HCT116 (cell line): ENCODE data around the gene ARL14EPL. TPM values are rescaled to one million over a fixed set of nuclear protein-coding genes. Genes with fewer than 3 reads are reported as not detected.

Experiments used
- ATAC-seq: fragments of 200-7000 bp; cut with Tn5 transposase; 2 replicates; pipeline ENCODE4 v1.9.1; 2020; ENCODE audit warnings: mild to moderate bottlenecking, moderate library complexity
- BruUV-seq: library from RNA; stranded (reverse); fragments of 400-500 nt; replicated peaks from 2 replicates; lab custom pipeline; 2021; lab: Mats Ljungman, UMichigan
- CTCF ChIA-PET: fragments of 300-600 bp; sonication (Branson Sonifier 250); formaldehyde crosslinking; loops from one replicate; lab custom pipeline; 2021; ENCODE audit warnings: antibody characterized with exemption; lab: Charles Lee
- POLR2A ChIA-PET: fragments of 300-600, 350-600 bp; sonication (Branson Sonifier 250); formaldehyde crosslinking; loops from one replicate; lab custom pipeline; 2021; ENCODE audit warnings: antibody characterized with exemption; lab: Charles Lee
- RAD21 ChIA-PET, 2 experiments: fragments of 300-600 bp; sonication (Branson Sonifier 250); formaldehyde crosslinking; loops; one replicate each; lab custom pipeline; 2023; ENCODE audit warnings: low total read pairs in 2 of 2; ENCODE audit not compliant: uncharacterized antibody in 2 of 2, unreplicated experiment in 2 of 2, low non-redundant PET in 1 of 2; lab: Charles Lee
- DNase-seq: peaks from one replicate; pipeline ENCODE4 v3.0.0-alpha.2; 2010; ENCODE audit warnings: low read depth, low spot score
- H2AFZ ChIP-seq: fragments of 200-600 bp; shearing (Covaris generic), sonication (generic); 2 replicates; pipeline ENCODE4 v1.6.1; 2017; ENCODE audit warnings: low read depth, mixed run types, mixed read lengths, antibody characterized with exemption, low read length; ENCODE audit not compliant: poor library complexity, severe bottlenecking
- H3K27ac ChIP-seq: 2 replicates; pipeline ENCODE4 v1.5.1; 2012; ENCODE audit warnings: low read depth, low read length
- H3K27me3 ChIP-seq: fragments of 200-600 bp; sonication (generic); 2 replicates; pipeline ENCODE4 v1.6.1; 2016; ENCODE audit warnings: mixed run types, low read length, mixed read lengths; ENCODE audit not compliant: insufficient read depth
- H3K36me3 ChIP-seq, 2 experiments: fragments of 200-500 bp in 1 of 2; fragments of 200-600 bp in 1 of 2; sonication (Bioruptor generic) in 1 of 2; sonication (generic) in 1 of 2; 2 replicates each; pipeline versions ENCODE4 v1.5.1 to v1.6.1; 2014 to 2016; ENCODE audit warnings: low read length in 2 of 2, inconsistent platforms in 1 of 2, mixed read lengths in 1 of 2, mixed run types in 1 of 2; ENCODE audit not compliant: insufficient read depth in 2 of 2, control insufficient read depth in 1 of 2
- H3K4me1 ChIP-seq, 2 experiments: fragments of 200-600 bp in 1 of 2; sonication (generic) in 1 of 2; 2 replicates each; pipeline versions ENCODE4 v1.5.1 to v1.6.1; 2012 to 2017; ENCODE audit warnings: low read length in 2 of 2, inconsistent platforms in 1 of 2, mild to moderate bottlenecking in 1 of 2, mixed read lengths in 1 of 2, mixed run types in 1 of 2, moderate library complexity in 1 of 2; ENCODE audit not compliant: insufficient read depth in 2 of 2, control insufficient read depth in 1 of 2
- H3K4me2 ChIP-seq: fragments of 200-600 bp; sonication (generic); 2 replicates; pipeline ENCODE4 v1.6.1; 2017; ENCODE audit warnings: mixed run types, low read length, mixed read lengths
- H3K4me3 ChIP-seq, 2 experiments: fragments of 200-600 bp in 1 of 2; sonication (generic) in 1 of 2; replicated peaks in 1 of 2; 2 replicates each; pipeline ENCODE4 v1.5.1; 2011 to 2016; ENCODE audit warnings: low read length in 2 of 2, control low read depth in 1 of 2, low read depth in 1 of 2, mild to moderate bottlenecking in 1 of 2, mixed read lengths in 1 of 2, mixed run types in 1 of 2
- H3K79me2 ChIP-seq: fragments of 200-600 bp; sonication (generic); 2 replicates; pipeline ENCODE4 v1.6.1; 2017; ENCODE audit warnings: mild to moderate bottlenecking, mixed run types, low read length, moderate library complexity, mixed read lengths; ENCODE audit not compliant: insufficient read depth
- H3K9ac ChIP-seq: fragments of 200-600 bp; sonication (generic); 2 replicates; pipeline ENCODE4 v1.6.1; 2016; ENCODE audit warnings: low read length, mixed read lengths
- H3K9me2 ChIP-seq: fragments of 200-600 bp; sonication (generic), shearing (Covaris generic); 2 replicates; pipeline ENCODE4 v1.6.1; 2017; ENCODE audit warnings: mixed run types, mild to moderate bottlenecking, moderate library complexity; ENCODE audit not compliant: insufficient read depth
- H3K9me3 ChIP-seq, 2 experiments: fragments of 200-500 bp in 1 of 2; fragments of 200-600 bp in 1 of 2; sonication (Bioruptor generic) in 1 of 2; sonication (generic) in 1 of 2; 2 replicates each; pipeline ENCODE4 v1.6.1; 2014 to 2017; ENCODE audit warnings: low read length in 2 of 2, mixed read lengths in 2 of 2, inconsistent platforms in 1 of 2, low read depth in 1 of 2, mild to moderate bottlenecking in 1 of 2, mixed run types in 1 of 2, moderate library complexity in 1 of 2; ENCODE audit not compliant: control insufficient read depth in 1 of 2, insufficient read depth in 1 of 2
- H4K20me1 ChIP-seq: fragments of 200-600 bp; sonication (generic), shearing (Covaris generic); 2 replicates; pipeline ENCODE4 v1.6.1; 2017; ENCODE audit warnings: mixed run types, mild to moderate bottlenecking, moderate library complexity; ENCODE audit not compliant: insufficient read depth
- ATF3 ChIP-seq: IDR thresholded peaks from 2 replicates; pipeline ENCODE4 v1.6.1; 2012
- CBX3 ChIP-seq: IDR thresholded peaks from 2 replicates; pipeline ENCODE4 v1.6.1; 2012; ENCODE audit warnings: low read depth
- CEBPB ChIP-seq: IDR thresholded peaks from 2 replicates; pipeline ENCODE4 v1.6.1; 2012; ENCODE audit warnings: low read depth
- CTCF ChIP-seq, 3 experiments: fragments of 200-600 bp in 1 of 3; sonication (generic) in 1 of 3; IDR thresholded peaks in 2 of 3; conservative IDR thresholded peaks in 1 of 3; 2 replicates each; pipeline ENCODE4 v1.5.1; 2012 to 2017; ENCODE audit warnings: low read depth in 2 of 3, low read length in 2 of 3, antibody characterized with exemption in 1 of 3, borderline replicate concordance in 1 of 3, control low read depth in 1 of 3, mild to moderate bottlenecking in 1 of 3, mixed read lengths in 1 of 3, mixed run types in 1 of 3, moderate library complexity in 1 of 3; ENCODE audit not compliant: insufficient read depth in 1 of 3
- EGR1 ChIP-seq: IDR thresholded peaks from 2 replicates; pipeline ENCODE4 v1.6.1; 2012; ENCODE audit warnings: low read depth
- EZH2 ChIP-seq: fragments of 200-600 bp; sonication (generic); IDR thresholded peaks from 2 replicates; pipeline ENCODE4 v1.6.1; 2017; ENCODE audit warnings: antibody characterized with exemption, mixed run types
- EZH2phosphoT487 ChIP-seq: fragments of 200-600 bp; IDR thresholded peaks from 2 replicates; pipeline ENCODE4 v1.6.1; 2018; ENCODE audit warnings: antibody characterized with exemption, borderline replicate concordance
- FOSL1 ChIP-seq: IDR thresholded peaks from 2 replicates; pipeline ENCODE4 v1.6.1; 2012; ENCODE audit warnings: low read depth
- JUND ChIP-seq: IDR thresholded peaks from 2 replicates; pipeline ENCODE4 v1.6.1; 2012
- MAX ChIP-seq: IDR thresholded peaks from 2 replicates; pipeline ENCODE4 v1.6.1; 2012
- POLR2AphosphoS5 ChIP-seq: IDR thresholded peaks from 2 replicates; pipeline ENCODE4 v1.6.1; 2011; ENCODE audit warnings: mild to moderate bottlenecking, low read depth, low read length, moderate library complexity
- RAD21 ChIP-seq: IDR thresholded peaks from 2 replicates; pipeline ENCODE4 v1.6.1; 2012; ENCODE audit warnings: low read depth, mild to moderate bottlenecking
- REST ChIP-seq: IDR thresholded peaks from 2 replicates; pipeline ENCODE4 v1.6.1; 2012; ENCODE audit warnings: low read depth
- SIN3A ChIP-seq: IDR thresholded peaks from 2 replicates; pipeline ENCODE4 v1.6.1; 2012; ENCODE audit warnings: low read depth
- SRF ChIP-seq: IDR thresholded peaks from 2 replicates; pipeline ENCODE4 v1.6.1; 2012; ENCODE audit warnings: low read depth
- TCF7L2 ChIP-seq: IDR thresholded peaks from 2 replicates; pipeline ENCODE4 v1.7.0; 2011; ENCODE audit warnings: borderline replicate concordance, inconsistent platforms; ENCODE audit not compliant: insufficient read depth, insufficient read length; ENCODE audit errors: extremely low read depth
- YY1 ChIP-seq: IDR thresholded peaks from 2 replicates; pipeline ENCODE4 v1.6.1; 2011; ENCODE audit warnings: low read length, low read depth, moderate library complexity, mild to moderate bottlenecking; ENCODE audit not compliant: insufficient replicate concordance; ENCODE audit errors: extremely low read depth
- ZBTB33 ChIP-seq: IDR thresholded peaks from 2 replicates; pipeline ENCODE4 v1.6.1; 2011; ENCODE audit warnings: mild to moderate bottlenecking, low read length, moderate library complexity; ENCODE audit not compliant: insufficient replicate concordance; ENCODE audit errors: extremely low read depth
- ZFX ChIP-seq: fragments of 450-650 bp; IDR thresholded peaks from 2 replicates; pipeline ENCODE4 v1.6.1; 2017
- ZNF274 ChIP-seq: fragments of 200-500 bp; sonication (Bioruptor generic); IDR thresholded peaks from 2 replicates; pipeline ENCODE4 v1.6.1; 2014; ENCODE audit warnings: mild to moderate bottlenecking, low read depth, low read length, inconsistent platforms
- intact Hi-C: fragments of 100-400 bp; cut with micrococcal nuclease; formaldehyde crosslinking; loops from 2 replicates; pipeline ENCODE4 v1.10.0; 2022
- total RNA-seq: library from RNA; stranded (reverse); gene quantifications from one replicate; pipeline ENCODE4 v1.2.1, GENCODE V29; 2021; ENCODE audit not compliant: unreplicated experiment

The ARL14EPL gene
- total RNA-seq, 1 experiment from 2014 or later = 22.9 TPM

- no peaks in the 10 kb centered on the region for H3K9me3 ChIP-seq
- H2AFZ ChIP-seq = no peak overlapping the region
- H3K27ac ChIP-seq = no peak overlapping the region
- H3K4me1 ChIP-seq = peaks cover 0 to 30% of the 10 kb centered on the region in 2 experiments; a peak in 2 of 4 replicates
- BruUV-seq = no TSS peak
- intact Hi-C loops = no loop called here
- no peak overlapping the region for H3K4me3 ChIP-seq
- no peaks in the 10 kb centered on the region for H3K27me3 ChIP-seq
- no peaks in the 10 kb centered on the region for H4K20me1 ChIP-seq
- no peak for DNase-seq
- ChIA-PET POLR2A (no interaction called here), RAD21 (no interaction called here), CTCF (no interaction called here)
- no peak overlapping the region for H3K4me2 ChIP-seq
- H3K79me2 ChIP-seq = peaks cover 52% of the 10 kb centered on the region
- TF ChIP-seq ZFX (no peak), EGR1 (no peak), CEBPB (no peak), FOSL1 (no peak), POLR2AphosphoS5 (no peak), RAD21 (no peak), ATF3 (no peak), YY1 (no peak), JUND (no peak), SRF (no peak), TCF7L2 (no peak), EZH2 (no peak), SIN3A (no peak), MAX (no peak), CBX3 (no peak), REST (no peak), EZH2phosphoT487 (no peak), ZBTB33 (no peak), ZNF274 (no peak), CTCF (IDR thresholded peaks at IDR 0.05 in 2 of 3, conservative IDR thresholded peaks at IDR 0.05 in 1 of 3; ENCODE audit: borderline replicate concordance in 1 of 3, insufficient read depth in 1 of 3, low read depth in 2 of 3, low read length in 2 of 3) (no peak)
- H3K36me3 ChIP-seq = peaks cover 9 to 37% of the 10 kb centered on the region in 2 experiments; a peak in 3 of 4 replicates
- H3K9me2 ChIP-seq = no peaks in the 10 kb centered on the region
- no peak overlapping the region for H3K9ac ChIP-seq
- no peak for ATAC-seq
Observed at GRCh38 chr5:116090302-116090701, 58.0 kb downstream of the ARL14EPL start.
